ENCODE measurements around the gene SPAG16.

SPAG16 gene

GRCh38 chr2:214277880-214278279 is 993.6 kb downstream of the SPAG16 start:
- Mint-ChIP-seq H3K27me3 (ENCODE audit: low read depth) (no peaks in the 10 kb centered on the region), H3K4me1 (no peaks in the 10 kb centered on the region), H3K4me3 (no peak overlapping the region), H3K36me3 (ENCODE audit: low read depth) (no peaks in the 10 kb centered on the region), H3K9me3 (peaks cover 9% of the 10 kb centered on the region), H3K27ac (no peak overlapping the region)
- TF ChIP-seq CTCF (IDR thresholded peaks at IDR 0.05; ENCODE audit: unreplicated experiment in 3 of 3), result no peak

- H3K36me3 Mint-ChIP-seq (ENCODE audit: low read depth), result no peaks in the 10 kb centered on the region
- H3K27ac Mint-ChIP-seq, result no peak overlapping the region
- H3K4me3 Mint-ChIP-seq, result no peak overlapping the region
- no peaks in the 10 kb centered on the region for H3K27me3 Mint-ChIP-seq (ENCODE audit: low read depth)
- TF ChIP-seq CTCF (IDR thresholded peaks at IDR 0.05; ENCODE audit: unreplicated experiment in 3 of 3), result no peak
- no peaks in the 10 kb centered on the region for H3K4me1 Mint-ChIP-seq
- peaks cover 7% of the 10 kb centered on the region for H3K9me3 Mint-ChIP-seq
Observed at GRCh38 chr2:214286011-214286410, 1001.7 kb downstream of the SPAG16 start.

GRCh38 chr2:214293593-214293992 is 1009.3 kb downstream of the SPAG16 start:
- no peak for TF ChIP-seq CTCF (IDR thresholded peaks at IDR 0.05; ENCODE audit: unreplicated experiment in 3 of 3)
- Mint-ChIP-seq H3K27me3 (ENCODE audit: low read depth) (no peaks in the 10 kb centered on the region), H3K4me1 (no peaks in the 10 kb centered on the region), H3K9me3 (peaks cover 20% of the 10 kb centered on the region), H3K27ac (no peak overlapping the region), H3K4me3 (no peak overlapping the region), H3K36me3 (ENCODE audit: low read depth) (no peaks in the 10 kb centered on the region)

GRCh38 chr2:214294426-214294825 is 1010.2 kb downstream of the SPAG16 start:
- Mint-ChIP-seq H3K36me3 (ENCODE audit: low read depth) (no peaks in the 10 kb centered on the region), H3K4me1 (no peaks in the 10 kb centered on the region), H3K27me3 (ENCODE audit: low read depth) (no peaks in the 10 kb centered on the region), H3K9me3 (peaks cover 20% of the 10 kb centered on the region), H3K4me3 (no peak overlapping the region), H3K27ac (no peak overlapping the region)
- TF ChIP-seq CTCF (IDR thresholded peaks at IDR 0.05; ENCODE audit: unreplicated experiment in 3 of 3), result no peak

GRCh38 chr2:214297423-214297822 is 1013.2 kb downstream of the SPAG16 start:
- H3K4me1 Mint-ChIP-seq, result no peaks in the 10 kb centered on the region

More at GRCh38 chr2:214297423-214297822, 1013.2 kb downstream of the SPAG16 start:
- H3K9me3 Mint-ChIP-seq, result peaks cover 6% of the 10 kb centered on the region
- H3K4me3 Mint-ChIP-seq, result no peak overlapping the region
- no peak overlapping the region for H3K27ac Mint-ChIP-seq
- no peaks in the 10 kb centered on the region for H3K36me3 Mint-ChIP-seq (ENCODE audit: low read depth)
- no peak for TF ChIP-seq CTCF (IDR thresholded peaks at IDR 0.05; ENCODE audit: unreplicated experiment in 3 of 3)
- no peaks in the 10 kb centered on the region for H3K27me3 Mint-ChIP-seq (ENCODE audit: low read depth)
